Right renal cortex interstitium (tissue), 3 donors: ENCODE results near the gene PARK7. TPM values are rescaled to one million over a fixed set of nuclear protein-coding genes. Genes with fewer than 3 reads are reported as not detected.

Experiments used
- DNase-seq, 3 donors: peaks; one replicate each; pipeline ENCODE4 v3.0.0-alpha.2; 2013; ENCODE audit warnings: low read depth in 3 of 3, low spot score in 2 of 3
- polyA plus RNA-seq, 3 donors: library from polyadenylated mRNA; unstranded; fragments of 120-200 nt; gene quantifications; one replicate each; pipeline ENCODE4 v1.2.1, GENCODE V29; 2013; ENCODE audit not compliant: insufficient read length in 3 of 3

The PARK7 gene
- polyA plus RNA-seq, 3 donors = 345 to 388 (median 371) TPM

DNA sequence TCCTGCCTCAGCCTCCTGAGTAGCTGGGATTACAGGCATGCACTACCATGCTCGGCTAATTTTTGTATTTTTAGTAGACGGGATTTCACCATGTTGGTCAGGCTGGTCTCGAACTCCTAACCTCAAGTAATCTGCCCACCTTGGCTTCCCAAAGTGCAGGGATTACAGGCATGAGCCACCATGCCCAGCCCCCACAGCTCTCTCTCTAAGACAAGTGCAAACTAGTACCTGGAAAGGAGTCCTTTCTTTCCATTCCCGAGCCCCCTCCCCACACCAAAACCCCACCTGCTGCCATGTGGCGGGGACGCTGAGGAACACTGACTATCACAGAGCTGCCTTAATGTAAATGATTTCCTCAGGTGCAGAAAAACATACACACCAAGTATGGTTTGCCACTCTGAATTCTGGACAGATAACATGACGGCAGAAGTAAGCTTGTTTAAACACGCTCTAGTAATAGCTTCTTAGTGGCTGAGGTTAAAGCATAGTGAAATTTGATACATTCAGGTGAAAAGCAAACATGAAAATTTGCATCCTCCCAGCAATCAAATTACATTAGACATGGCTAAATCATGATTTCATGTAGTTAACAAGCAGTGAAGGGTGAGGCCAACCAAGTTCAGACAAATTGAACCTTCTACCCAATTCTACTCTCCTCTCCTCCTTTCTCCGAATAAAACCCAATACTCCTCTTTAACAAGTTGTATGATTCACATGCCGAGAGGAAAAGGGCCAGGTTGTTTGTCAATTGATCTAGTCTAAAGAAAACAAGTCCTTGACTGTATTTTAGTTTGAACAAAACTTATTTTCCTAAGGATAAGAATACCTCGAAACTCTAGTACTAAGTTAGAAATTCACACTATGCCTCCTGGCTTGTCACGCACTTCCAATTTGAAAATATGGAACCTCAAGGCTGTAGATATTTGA is 44.8 kb downstream of the PARK7 start:
- DNase-seq = no peak

DNA sequence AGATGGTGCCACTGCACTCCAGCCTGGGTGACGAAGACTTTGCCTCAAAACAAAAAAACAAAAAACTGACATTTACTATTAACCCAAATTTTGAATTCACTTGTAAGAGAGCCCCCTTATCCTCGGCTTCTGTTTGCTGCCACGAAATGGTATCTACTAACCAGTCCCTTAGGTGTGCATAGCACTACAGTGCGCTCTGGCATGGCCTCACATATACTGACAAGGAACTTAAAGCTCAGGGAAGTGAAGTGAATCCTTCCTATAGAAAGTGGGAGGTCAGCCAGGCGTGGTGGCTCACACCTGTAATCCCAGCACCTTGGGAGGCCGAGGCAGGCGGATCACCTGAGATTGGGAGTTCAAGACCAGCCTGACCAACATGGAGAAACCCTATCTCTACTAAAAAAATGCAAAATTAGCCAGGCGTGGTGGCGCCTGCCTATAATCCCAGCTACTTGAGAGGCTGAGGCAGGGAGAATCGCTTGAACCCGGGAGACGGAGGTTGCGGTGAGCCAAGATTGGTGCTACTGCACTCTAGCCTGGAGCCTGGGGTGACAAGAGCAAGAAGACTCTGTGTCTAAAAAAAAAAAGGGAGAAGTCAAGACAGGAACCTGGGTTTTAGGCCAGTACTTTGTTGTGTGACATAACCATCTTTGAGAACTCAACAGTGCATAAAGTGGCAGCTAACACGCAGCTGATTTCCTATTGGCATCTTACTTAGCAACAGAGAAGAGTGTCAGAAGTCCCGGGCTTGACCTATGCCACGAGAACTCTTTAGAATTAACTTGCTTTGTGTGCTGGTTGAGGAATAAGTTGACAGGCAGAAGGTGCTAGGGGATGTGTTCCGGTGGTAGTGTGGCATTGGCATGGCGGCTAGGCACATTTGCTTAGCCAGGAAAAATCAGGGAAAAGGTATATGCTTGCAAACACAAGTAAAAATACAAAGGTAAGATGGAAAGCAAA is 47.8 kb downstream of the PARK7 start:
- DNase-seq = no peak

DNA sequence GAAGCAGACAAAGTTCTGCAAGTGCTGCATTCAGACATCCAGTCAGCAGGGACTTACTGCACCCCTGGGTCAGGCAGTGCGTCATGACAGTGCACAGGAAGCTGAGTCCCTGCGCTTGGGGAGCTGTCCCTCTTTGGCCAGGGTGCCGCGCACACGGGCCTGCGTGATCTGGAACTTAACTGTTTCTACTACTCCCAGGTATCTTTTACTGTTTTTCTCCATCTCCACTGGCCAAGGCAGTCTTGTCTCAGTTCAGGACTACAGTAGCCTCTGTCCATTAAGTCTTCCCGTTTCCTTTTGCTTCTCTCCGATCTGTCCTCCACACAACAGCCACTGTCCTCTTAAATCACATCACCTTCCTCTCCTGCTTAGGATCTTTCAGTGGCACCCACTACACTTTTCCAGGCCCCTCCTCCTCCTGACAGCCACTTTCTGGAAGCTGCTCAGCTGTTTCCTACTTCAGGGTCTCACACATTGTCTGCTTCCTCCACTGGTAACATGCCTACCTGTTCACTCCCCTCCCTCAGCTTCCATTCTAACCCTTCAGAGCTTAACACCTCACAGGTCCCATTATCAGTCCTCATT is 48.7 kb downstream of the PARK7 start:
- no peak for DNase-seq

DNA sequence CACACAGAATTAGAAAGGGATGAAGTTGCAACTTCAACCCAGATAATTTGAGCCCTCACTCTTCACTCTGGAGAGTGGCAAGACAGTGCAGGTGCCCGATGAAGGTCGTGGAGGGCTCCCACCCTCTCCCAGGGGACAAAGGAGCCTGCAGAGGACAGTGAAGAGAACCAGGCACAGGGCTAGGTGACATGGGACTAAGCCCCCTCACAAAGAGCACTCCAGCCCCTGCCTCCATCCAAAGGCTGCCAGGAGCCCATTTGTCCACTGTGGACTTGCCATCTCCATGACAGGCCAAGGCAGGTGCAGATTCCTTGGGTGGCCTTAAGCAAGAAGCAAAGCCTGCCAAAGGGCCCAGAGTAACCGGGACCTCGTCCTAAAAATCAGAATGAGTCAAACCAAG is 49.5 kb downstream of the PARK7 start:
- no peak for DNase-seq

DNA sequence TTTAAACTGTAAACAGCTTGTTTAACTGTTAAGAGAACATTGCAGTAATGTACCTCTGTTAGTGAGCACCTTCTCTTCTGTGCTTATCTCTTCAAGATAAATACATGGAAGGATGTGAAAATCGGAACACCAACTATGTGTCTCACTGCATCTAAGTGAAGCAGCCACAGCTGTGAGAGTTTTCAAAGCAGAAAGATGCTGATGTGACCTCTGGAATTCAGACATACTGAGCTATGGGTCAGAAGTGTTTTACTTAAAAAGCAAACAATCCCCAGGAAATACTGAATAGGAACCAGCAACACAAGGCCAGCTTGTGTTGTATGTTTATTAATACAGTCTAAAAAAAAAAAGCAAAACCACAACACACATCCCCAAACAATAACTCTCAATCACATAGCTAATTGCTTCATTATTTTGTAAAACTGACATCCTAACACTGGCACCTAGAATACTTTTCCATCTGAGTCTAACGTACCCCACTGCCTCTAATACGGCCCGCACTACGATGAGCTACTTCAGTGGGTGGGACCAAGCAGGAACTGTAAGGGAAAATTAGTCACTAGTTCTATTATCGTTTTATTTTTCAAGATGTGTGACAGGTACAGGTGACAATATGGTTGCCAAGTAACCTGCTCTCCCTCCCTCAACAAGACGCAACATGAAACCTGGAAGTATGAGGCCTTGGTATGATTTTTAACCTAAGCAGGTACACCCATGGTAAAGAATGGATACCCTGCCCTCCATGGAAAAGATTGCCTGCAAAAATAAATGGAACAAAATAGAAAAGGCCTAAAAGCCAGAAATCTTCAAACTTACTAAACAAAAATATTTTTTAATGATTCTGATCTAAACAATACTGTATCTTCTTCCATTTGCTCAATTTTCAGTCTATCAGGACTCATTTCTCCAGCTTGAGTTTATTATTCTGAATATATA is 50.7 kb downstream of the PARK7 start:
- no peak for DNase-seq

DNA sequence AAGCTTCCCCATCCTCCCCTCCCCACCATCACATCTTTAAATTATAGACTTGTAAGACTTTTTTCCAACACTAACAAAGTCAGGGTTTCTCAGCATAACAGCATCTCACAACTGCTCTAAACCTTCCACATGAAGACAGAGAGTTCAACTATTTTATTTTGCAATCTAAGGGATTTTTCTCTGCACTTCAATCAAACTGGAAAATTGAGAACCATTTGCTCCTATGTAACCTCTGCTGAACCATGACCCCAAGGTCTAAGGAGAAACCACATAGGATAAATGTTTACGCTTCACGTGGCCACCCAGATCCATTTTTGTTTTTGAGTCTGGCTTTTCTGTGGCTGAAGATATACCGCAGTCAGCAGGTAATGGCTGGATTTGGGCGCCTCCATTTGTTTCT is 51.4 kb downstream of the PARK7 start:
- DNase-seq = no peak

DNA sequence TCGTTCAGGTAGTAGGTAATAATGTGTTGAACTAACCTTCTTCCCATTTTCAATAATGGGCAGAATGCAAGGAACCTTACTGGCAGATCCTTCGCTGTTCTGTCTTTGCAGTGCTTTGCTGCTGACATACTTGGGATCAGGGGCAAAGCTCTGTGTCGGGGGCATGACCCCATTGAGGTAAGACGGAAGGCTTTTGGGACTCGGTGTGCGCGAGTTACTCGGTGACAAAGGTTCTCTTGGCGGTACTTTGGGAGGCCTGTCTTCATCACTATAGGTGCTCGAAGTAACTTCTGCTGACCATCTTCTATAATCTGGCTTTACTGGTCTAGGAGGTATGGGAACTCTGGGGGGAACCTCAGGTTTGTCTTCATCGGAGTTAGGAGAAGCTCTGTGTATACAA is 51.9 kb downstream of the PARK7 start:
- no peak for DNase-seq

DNA sequence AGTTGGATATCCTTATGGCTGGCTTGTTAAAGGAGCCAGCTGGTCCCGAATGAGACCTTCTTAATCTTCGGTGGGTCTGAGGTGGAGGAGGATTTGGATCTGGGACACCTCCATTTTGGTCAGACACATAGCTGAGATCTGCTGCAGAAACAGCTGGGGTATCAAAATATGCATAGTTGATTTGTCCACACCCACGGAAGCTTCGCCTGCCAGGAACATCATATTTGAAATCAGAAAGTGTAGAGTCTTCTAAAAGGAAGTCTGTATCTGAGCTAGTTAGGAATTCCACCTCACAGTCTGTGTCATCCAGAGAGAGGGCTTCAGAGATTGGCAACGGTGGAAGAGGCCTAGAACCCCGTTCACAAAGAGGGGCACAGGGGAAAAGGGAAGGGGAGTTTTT is 52.3 kb downstream of the PARK7 start:
- DNase-seq = no peak

DNA sequence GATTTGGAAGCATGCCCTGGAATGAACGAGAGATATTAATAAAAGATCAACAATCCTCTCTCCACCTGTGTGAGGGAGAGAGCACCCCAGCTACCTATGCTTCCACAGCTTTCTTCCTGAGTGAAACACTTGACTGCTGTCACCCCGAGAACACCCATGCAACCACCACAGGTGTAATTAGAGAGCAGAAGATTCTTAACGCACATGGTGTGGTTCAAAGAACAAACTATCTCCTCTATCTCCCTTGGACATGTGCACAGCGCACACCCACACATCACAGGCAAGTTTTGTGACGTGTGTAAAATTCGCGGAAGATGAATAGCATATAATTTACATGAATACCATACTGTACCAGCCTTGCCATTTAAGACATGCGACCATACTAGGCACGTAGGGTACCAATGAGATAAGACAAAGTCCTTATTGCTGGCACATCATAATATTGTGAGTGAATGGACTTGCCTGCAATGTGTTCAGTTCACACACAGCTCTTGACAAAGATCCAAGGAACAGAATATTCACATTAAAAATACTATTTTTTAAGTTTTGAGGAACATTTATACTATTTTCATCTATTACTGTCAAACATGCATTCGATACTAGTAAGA is 53.0 kb downstream of the PARK7 start:
- no peak for DNase-seq

DNA sequence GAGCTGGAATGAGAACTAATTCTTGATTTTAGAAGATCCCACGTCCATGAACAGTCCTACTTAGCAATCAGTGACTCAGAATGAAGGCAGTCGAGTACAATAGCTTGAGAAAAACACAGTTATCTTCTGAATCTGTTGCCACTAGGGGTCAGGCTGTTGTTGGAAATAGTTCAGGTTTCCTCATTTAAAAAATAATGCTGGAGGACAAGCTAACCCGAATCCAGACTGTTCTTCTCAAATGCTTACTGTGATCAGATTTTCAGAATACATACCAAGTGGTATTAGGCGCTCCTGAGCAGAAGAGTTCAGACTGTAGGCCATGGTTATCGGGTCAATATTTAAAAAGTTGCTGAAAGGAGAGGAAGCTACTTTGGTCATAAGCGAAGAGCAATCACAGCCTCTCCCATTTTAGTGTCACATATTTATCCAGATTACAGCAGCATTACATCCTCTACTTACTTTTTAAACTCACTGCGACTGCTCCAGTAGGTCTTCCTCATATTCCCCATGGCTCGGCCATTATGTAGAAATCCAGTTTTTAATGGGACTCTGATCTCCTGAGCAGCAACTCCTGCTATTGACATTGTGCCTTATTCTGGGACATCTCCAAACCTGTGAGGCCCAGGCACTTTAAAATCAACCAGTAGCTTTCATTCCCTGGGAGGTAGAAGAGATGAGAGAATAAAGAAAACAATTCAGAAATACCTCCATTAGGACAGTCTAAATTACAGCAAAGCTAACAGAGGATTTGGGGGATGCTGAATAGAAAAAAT is 53.7 kb downstream of the PARK7 start:
- DNase-seq = no peak

DNA sequence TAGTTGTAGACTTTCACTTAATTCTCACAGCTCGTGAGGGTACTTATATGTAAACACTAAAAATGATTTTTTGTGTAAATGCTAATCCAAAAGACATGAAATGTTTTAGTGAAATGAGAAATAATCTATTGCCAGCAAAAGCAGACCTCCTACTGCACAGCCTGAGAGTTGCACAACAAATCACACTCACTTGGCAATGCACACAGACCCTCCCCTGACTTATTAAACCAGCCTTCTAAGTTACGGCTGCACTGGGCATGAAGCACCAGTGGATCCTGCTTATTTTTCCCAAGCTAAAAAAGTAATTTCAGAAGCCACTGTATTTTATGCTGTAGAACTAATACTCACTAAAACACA is 54.3 kb downstream of the PARK7 start:
- no peak for DNase-seq

DNA sequence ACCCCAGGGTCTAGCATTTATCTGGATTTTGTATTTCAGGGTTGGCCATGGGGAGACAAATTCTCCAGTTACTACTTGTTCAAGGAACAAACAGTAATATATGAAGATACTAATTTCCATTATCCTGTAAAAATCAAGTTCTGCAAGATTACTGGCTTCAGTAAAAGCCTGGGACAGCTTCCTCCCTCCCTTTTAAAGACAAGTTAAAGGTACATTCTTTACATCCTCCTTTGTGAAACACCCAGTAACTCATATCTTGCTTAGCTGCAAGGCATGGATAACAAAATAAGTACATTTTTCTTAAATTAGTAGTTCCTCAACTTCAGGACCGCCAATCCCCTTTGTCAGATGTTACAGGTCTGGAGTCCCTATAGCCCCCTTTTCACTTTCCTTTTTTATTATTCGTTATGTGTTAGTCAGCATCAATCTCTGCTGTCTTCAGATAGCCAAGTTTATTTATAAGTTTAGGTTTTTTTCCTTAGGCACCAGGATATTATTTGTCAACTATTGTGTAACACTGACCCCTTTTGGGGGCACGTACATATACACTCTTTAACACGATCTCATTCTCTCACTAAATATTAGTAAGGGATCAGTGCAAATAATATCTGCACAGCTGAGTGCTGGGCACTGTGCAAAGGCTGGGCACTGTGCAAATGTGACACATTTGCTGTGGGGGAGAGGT is 54.8 kb downstream of the PARK7 start:
- DNase-seq = no peak

DNA sequence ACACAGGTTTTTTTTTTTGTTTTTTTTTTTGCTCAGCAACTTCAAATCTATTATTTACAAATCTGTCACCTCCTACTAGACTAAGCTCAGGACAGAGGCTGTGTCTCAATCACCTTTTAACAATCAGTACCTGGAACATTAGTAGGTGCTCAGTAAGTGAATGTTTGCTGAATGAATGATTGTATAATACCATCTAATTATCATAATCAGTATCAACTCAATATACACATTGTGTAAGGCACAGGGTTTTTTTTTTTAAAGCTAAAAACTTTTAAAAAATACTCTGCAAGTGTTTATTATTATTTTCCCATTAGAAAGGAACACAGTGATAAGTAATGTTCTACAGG is 55.4 kb downstream of the PARK7 start:
- DNase-seq = no peak

DNA sequence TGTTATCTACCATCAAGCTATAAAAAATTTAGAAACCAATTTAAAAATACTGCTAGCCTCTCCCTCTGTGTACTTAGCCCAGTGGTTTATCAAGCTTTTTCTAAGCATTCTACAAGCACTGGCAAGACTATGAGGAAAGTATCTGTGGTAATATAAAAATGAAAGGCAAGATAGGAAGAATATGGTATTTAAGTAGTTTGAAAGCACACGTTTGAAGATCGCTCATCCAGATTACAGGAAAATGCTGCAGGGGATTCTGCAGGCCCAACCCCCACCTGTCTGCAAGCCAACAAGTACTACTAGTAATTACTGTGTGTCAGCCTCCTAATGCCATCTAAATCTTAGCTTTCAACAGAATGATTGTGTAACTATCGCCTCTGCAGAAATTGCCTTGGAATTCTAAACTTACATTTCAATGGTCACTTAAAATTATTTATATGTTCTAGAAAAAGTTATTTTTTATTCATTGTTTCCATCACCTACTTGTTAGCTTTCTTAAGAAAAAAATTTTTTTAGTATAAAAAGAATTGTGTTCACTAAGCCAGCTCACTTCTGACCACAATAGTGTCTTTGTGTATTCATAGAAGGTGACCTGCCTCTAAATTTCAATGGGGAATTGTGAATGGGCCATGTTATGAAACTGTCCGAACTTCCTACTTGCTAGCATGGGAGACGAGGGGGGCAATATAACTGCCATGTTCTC is 56.1 kb downstream of the PARK7 start:
- no peak for DNase-seq

DNA sequence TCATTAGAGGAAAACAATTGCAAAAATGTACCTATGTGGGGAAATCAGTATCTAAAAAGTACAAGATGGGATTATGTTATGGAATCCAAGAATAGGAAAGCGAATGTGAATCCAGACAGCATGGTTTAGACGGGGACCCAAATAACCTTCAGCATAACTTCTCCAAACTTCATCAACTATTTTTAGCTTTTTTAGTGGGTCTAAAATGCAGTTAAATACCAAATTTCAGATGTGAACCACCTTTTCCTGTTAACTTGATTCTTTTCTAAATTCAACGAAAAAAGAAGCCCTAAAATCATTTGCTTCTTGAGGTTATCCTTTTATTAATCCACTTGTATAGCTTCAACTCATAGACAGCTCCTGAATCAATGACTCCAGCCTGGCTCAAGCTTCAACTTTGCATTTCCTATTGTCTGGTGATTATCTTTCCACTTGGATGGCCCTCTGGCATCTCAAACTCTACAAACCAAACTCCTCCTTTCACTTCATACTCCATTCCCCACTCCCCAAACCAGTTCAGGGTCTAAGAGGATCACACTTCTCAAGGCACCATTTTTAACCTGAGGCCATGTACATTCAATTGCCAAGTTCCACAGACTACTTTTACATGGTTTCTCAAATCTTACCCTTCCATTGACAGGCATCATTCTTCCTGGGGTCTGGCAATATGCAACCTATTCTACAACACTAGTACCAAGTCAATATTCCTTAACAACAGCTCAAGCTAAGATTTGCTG is 57.1 kb downstream of the PARK7 start:
- DNase-seq = no peak

DNA sequence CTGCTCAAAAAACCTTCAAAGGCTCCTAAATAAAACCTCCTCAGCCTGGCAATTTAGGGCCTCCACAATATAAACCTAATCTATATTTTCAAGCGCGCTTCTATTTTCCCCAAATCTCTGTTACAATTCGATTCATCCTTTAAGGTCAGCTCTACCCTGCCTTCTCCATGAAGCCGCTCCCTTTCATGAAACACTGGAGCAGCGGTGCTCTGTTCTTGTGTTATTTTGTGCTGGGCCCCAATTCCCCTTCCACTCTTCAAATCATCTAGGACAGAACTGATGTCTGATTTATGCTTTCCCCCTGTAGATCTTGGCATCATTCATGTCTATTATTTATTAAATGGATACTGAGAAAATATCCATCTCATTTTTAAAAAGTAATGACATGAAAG is 57.7 kb downstream of the PARK7 start:
- no peak for DNase-seq

DNA sequence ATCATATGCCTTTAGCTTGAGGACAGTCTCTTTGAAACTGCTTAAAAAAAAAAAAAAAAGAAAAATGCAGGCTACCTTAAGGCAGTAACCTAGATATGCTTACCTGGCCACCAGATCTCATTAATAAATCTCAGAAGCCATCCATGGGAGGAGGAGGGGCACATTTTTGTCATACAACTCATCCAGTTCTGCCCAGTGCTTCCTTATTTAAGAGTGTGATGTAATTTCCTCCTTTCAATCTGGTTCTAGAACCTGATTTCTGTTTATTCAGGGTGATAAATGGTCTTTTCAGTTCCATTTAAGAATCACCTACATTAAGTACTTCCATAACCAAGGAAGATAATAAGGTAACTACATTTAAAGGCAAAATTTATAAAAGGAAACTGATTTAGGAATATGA is 58.5 kb downstream of the PARK7 start:
- no peak for DNase-seq
